Muscle layer of duodenum (tissue), 2 donors: ENCODE results near the gene CALHM2.

Experiments
- H3K27ac ChIP-seq: one replicate; pipeline ENCODE4 v1.7.0; 2013; ENCODE audit warnings: mild to moderate bottlenecking, low read length
- H3K27me3 ChIP-seq: one replicate; pipeline ENCODE4 v1.7.0; 2013; ENCODE audit warnings: low read depth, mild to moderate bottlenecking, control low read depth, low read length
- H3K36me3 ChIP-seq, 2 donors: one replicate each; pipeline ENCODE4 v1.7.0; 2013; ENCODE audit warnings: low read length in 2 of 2, control low read depth in 1 of 2, mild to moderate bottlenecking in 1 of 2; ENCODE audit not compliant: insufficient read depth in 2 of 2, control insufficient read depth in 1 of 2
- H3K4me1 ChIP-seq, 2 donors: one replicate each; pipeline ENCODE4 v1.7.0; 2013; ENCODE audit warnings: low read length in 2 of 2, mild to moderate bottlenecking in 2 of 2, control low read depth in 1 of 2, moderate library complexity in 1 of 2; ENCODE audit not compliant: insufficient read depth in 2 of 2, control insufficient read depth in 1 of 2
- H3K4me3 ChIP-seq, 2 donors: one replicate each; pipeline ENCODE4 v1.7.0; 2013; ENCODE audit warnings: low read length in 2 of 2, low read depth in 1 of 2, mild to moderate bottlenecking in 1 of 2
- H3K9me3 ChIP-seq, 2 donors: one replicate each; pipeline ENCODE4 v1.7.0; 2013; ENCODE audit warnings: low read length in 2 of 2, control low read depth in 1 of 2, mild to moderate bottlenecking in 1 of 2; ENCODE audit not compliant: control insufficient read depth in 1 of 2
- donor health status: healthy.

The CALHM2 gene

GRCh38 chr10:103473261-103473671 lies 21.1 kb upstream of the CALHM2 start:
- Histone ChIP-seq H3K36me3 (no peaks in the 10 kb centered on the region), H3K4me1 (no peaks in the 10 kb centered on the region), H3K9me3 (no peaks in the 10 kb centered on the region), H3K27me3 (no peaks in the 10 kb centered on the region), H3K27ac (no peak overlapping the region), H3K4me3 (peak overlapping the region in 1 of 2 donors; percentile 5)

GRCh38 chr10:103472005-103472404 lies 19.8 kb upstream of the CALHM2 start:
- Histone ChIP-seq H3K27me3 (no peaks in the 10 kb centered on the region), H3K4me3 (no peak overlapping the region), H3K9me3 (no peaks in the 10 kb centered on the region), H3K27ac (no peak overlapping the region), H3K36me3 (no peaks in the 10 kb centered on the region), H3K4me1 (no peaks in the 10 kb centered on the region)

- Histone ChIP-seq H3K9me3 (no peaks in the 10 kb centered on the region), H3K4me1 (no peaks in the 10 kb centered on the region), H3K36me3 (no peaks in the 10 kb centered on the region), H3K27ac (no peak overlapping the region), H3K4me3 (no peak overlapping the region), H3K27me3 (no peaks in the 10 kb centered on the region)
Measured at GRCh38 chr10:103470761-103471653, 18.8 kb upstream of the CALHM2 start.

- Histone ChIP-seq H3K27me3 (no peaks in the 10 kb centered on the region), H3K27ac (no peak overlapping the region), H3K36me3 (no peaks in the 10 kb centered on the region), H3K4me1 (no peaks in the 10 kb centered on the region), H3K9me3 (no peaks in the 10 kb centered on the region), H3K4me3 (no peak overlapping the region)
Measured at GRCh38 chr10:103469201-103469600, 17.0 kb upstream of the CALHM2 start.

GRCh38 chr10:103467406-103467805 lies 15.2 kb upstream of the CALHM2 start:
- no peak overlapping the region for H3K27ac ChIP-seq
- no peaks in the 10 kb centered on the region for H3K4me1 ChIP-seq
- no peaks in the 10 kb centered on the region for H3K27me3 ChIP-seq
- H3K4me3 ChIP-seq: no peak overlapping the region
- H3K36me3 ChIP-seq: no peaks in the 10 kb centered on the region
- no peaks in the 10 kb centered on the region for H3K9me3 ChIP-seq

GRCh38 chr10:103466734-103467133 lies 14.6 kb upstream of the CALHM2 start:
- H3K4me3 ChIP-seq: no peak overlapping the region

GRCh38 chr10:103465411-103466179 lies 13.4 kb upstream of the CALHM2 start:
- Histone ChIP-seq H3K27me3 (no peaks in the 10 kb centered on the region), H3K4me1 (no peaks in the 10 kb centered on the region), H3K4me3 (no peak overlapping the region), H3K9me3 (no peaks in the 10 kb centered on the region), H3K27ac (no peak overlapping the region), H3K36me3 (no peaks in the 10 kb centered on the region)

More at GRCh38 chr10:103466734-103467133, 14.6 kb upstream of the CALHM2 start:
- Histone ChIP-seq H3K4me1 (no peaks in the 10 kb centered on the region), H3K27me3 (no peaks in the 10 kb centered on the region), H3K27ac (no peak overlapping the region), H3K36me3 (no peaks in the 10 kb centered on the region), H3K9me3 (no peaks in the 10 kb centered on the region)

GRCh38 chr10:103463499-103463898 lies 11.3 kb upstream of the CALHM2 start:
- Histone ChIP-seq H3K27me3 (no peaks in the 10 kb centered on the region), H3K4me1 (no peaks in the 10 kb centered on the region), H3K4me3 (no peak overlapping the region), H3K36me3 (no peaks in the 10 kb centered on the region), H3K27ac (no peak overlapping the region), H3K9me3 (no peaks in the 10 kb centered on the region)

GRCh38 chr10:103459615-103460014 lies 7.4 kb upstream of the CALHM2 start:
- no peak overlapping the region for H3K27ac ChIP-seq

GRCh38 chr10:103458720-103459119 lies 6.5 kb upstream of the CALHM2 start, which contains the start of gene CALHM1:
Gene CALHM1 (minus strand): TSS chr10:103458900. CDS start chr10:103458751, 149 bp downstream.
- no peak within 1 kb of the TSS for H3K4me3 ChIP-seq
- no peaks in the 10 kb centered on the region for H3K4me1 ChIP-seq
- no peak within 1 kb of the TSS for H3K27ac ChIP-seq
- no peaks in the 10 kb centered on the region for H3K36me3 ChIP-seq
- H3K27me3 ChIP-seq: no peaks in the 10 kb centered on the region
- no peaks in the 10 kb centered on the region for H3K9me3 ChIP-seq

More at GRCh38 chr10:103459615-103460014, 7.4 kb upstream of the CALHM2 start:
- Histone ChIP-seq H3K27me3 (no peaks in the 10 kb centered on the region), H3K36me3 (no peaks in the 10 kb centered on the region), H3K4me3 (no peak overlapping the region), H3K4me1 (no peaks in the 10 kb centered on the region), H3K9me3 (no peaks in the 10 kb centered on the region)

- Histone ChIP-seq H3K27me3 (no peaks in the 10 kb centered on the region), H3K36me3 (no peaks in the 10 kb centered on the region), H3K4me3 (no peak overlapping the region), H3K27ac (no peak overlapping the region), H3K4me1 (no peaks in the 10 kb centered on the region), H3K9me3 (no peaks in the 10 kb centered on the region)
Measured at GRCh38 chr10:103457896-103458583, 5.9 kb upstream of the CALHM2 start.
